ENCODE measurements around the gene ANTKMT.
A peak's percentile ranks its signal among the peaks of the same experiment; 100 is the strongest.

ANTKMT gene

DNA sequence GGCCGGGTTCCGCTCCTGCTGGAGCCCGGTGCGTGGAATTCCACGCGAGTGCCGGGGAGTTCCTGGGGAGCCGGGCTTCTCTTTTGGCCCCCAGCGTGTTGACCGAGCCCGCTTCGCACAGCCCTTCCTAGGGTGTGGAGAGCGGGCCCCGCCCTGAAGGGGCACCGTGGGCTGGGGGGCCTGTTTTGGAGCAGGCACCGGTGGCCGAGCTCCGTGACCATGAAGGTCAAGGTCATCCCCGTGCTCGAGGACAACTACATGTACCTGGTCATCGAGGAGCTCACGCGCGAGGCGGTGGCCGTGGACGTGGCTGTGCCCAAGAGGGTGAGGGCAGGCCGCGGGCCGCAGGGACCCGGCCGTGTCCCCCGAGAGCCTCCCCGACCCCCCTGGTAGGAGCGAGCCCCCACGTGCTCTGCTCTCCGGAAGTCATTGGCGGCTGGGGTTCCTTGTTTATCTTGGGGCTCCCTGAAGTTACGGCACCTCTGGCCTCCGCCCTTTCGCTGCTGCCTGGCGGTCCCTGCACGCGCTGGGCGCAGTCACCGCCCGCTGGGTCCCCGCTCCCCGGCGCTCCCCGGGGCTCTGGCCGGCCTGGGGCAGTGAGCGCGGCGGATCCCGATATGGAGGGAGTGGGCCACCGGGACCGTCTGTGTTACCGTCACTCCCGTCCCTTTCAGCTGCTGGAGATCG, 6.5 kb downstream of the ANTKMT start:
- no CpG with 5 or more reads among the region's 61 CpGs for WGBS, 2 donors (ENCODE audit: extremely low coverage in 2 of 2, insufficient read length in 2 of 2, insufficient replicate concordance in 1 of 2)
- no peak overlapping the region for H2BK120ac ChIP-seq (ENCODE audit: low read depth, low read length)

DNA sequence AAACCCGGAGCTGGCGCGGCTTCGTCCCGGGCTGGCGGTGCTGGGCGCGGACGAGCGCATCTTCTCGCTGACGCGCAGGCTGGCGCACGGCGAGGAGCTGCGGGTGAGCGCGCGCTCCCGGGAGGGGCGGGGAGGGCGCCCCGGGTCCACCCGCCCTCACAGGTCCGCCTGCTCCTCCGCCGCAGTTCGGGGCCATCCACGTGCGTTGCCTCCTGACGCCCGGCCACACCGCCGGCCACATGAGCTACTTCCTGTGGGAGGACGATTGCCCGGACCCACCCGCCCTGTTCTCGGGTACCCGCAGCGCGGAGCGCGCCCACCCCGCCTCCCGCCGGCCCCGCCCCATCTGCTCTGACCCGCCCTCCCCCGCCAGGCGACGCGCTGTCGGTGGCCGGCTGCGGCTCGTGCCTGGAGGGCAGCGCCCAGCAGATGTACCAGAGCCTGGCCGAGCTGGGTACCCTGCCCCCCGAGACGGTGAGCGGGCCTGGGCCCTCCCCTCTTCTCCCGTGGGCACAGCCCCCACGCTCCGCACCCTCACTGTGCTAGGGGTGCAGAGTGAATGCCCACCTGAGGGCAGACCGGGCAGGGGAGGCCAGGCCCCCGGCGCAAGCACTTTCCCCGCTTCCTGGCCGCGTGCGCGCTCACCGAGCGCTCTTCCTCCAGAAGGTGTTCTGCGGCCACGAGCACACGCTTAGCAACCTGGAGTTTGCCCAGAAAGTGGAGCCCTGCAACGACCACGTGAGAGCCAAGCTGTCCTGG, 7.4 kb downstream of the ANTKMT start:
- no peaks in the 10 kb centered on the region for H3K9me3 ChIP-seq (replicated peaks in 1 of 2; ENCODE audit: control insufficient read depth in 2 of 2, insufficient read depth in 1 of 2, low read depth in 1 of 2, low read length in 2 of 2)
- H3K27me3 ChIP-seq (ENCODE audit: control insufficient read depth in 3 of 3, insufficient read depth in 3 of 3, low read depth in 1 of 3, low read length in 3 of 3) = peaks cover 0 to 16% (median 0%) of the 10 kb centered on the region in 3 experiments
- no peak overlapping the region for H4K8ac ChIP-seq (ENCODE audit: low read depth, low read length)
- DNase-seq (ENCODE audit: low spot score) = no peak
- peak overlapping the region; percentile 16 for H2BK15ac ChIP-seq (ENCODE audit: low read length)
- H2AFZ ChIP-seq (ENCODE audit: low read length) = peak overlapping the region; percentile 69
- H4K91ac ChIP-seq (ENCODE audit: low read depth, low read length, poor library complexity) = no peak overlapping the region
- no peak overlapping the region for H3K4ac ChIP-seq (ENCODE audit: low read length)
- H2BK5ac ChIP-seq (ENCODE audit: low read length) = no peak overlapping the region
- peak overlapping the region; percentile 90 for H3K9ac ChIP-seq (ENCODE audit: low read depth, low read length, poor library complexity)
- no CpG with 5 or more reads among the region's 80 CpGs for WGBS, 2 donors (ENCODE audit: extremely low coverage in 2 of 2, insufficient read length in 2 of 2, insufficient replicate concordance in 1 of 2)
- H3K18ac ChIP-seq (ENCODE audit: low read length) = peak overlapping the region; percentile 93
- H3K27ac ChIP-seq (replicated peaks; ENCODE audit: low read length) = no peak overlapping the region
- H3K36me3 ChIP-seq (replicated peaks in 1 of 2; ENCODE audit: control insufficient read depth in 2 of 2, insufficient read depth in 2 of 2, low read length in 2 of 2) = peaks cover 8 to 19% of the 10 kb centered on the region in 2 donors
- no peak overlapping the region for H2BK120ac ChIP-seq (ENCODE audit: low read depth, low read length)
- H2BK12ac ChIP-seq (ENCODE audit: low read length) = peak overlapping the region; percentile 90
- peak overlapping the region; percentile 96 for H3K23ac ChIP-seq (ENCODE audit: low read depth, low read length, poor library complexity)
- peak overlapping the region; percentile 97 for H3K4me2 ChIP-seq (ENCODE audit: insufficient read depth, low read length, poor library complexity, severe bottlenecking)
- H3K79me1 ChIP-seq (ENCODE audit: low read depth, low read length) = peaks cover 3% of the 10 kb centered on the region
- H2AK5ac ChIP-seq (ENCODE audit: low read depth, low read length) = peak overlapping the region; percentile 99
- peak overlapping the region; percentile 45 to 77 for H3K4me3 ChIP-seq (ENCODE audit: low read length in 2 of 2)
- H3K4me1 ChIP-seq (ENCODE audit: control insufficient read depth in 2 of 2, insufficient read depth in 1 of 2, low read depth in 1 of 2, low read length in 2 of 2) = peaks cover 5 to 11% of the 10 kb centered on the region in 2 donors
- peak overlapping the region; percentile 56 for H3K14ac ChIP-seq (ENCODE audit: low read length)

More for the DNA sequence above, 6.5 kb downstream of the ANTKMT start:
- peak overlapping the region; percentile 76 for H3K4ac ChIP-seq (ENCODE audit: low read length)
- no peak overlapping the region for H3K27ac ChIP-seq (replicated peaks; ENCODE audit: low read length)
- H3K36me3 ChIP-seq (replicated peaks in 1 of 2; ENCODE audit: control insufficient read depth in 2 of 2, insufficient read depth in 2 of 2, low read length in 2 of 2) = peaks cover 7 to 14% of the 10 kb centered on the region in 2 donors
- H3K14ac ChIP-seq (ENCODE audit: low read length) = peak overlapping the region; percentile 99
- peak overlapping the region; percentile 99 for H3K23ac ChIP-seq (ENCODE audit: low read depth, low read length, poor library complexity)
- H2BK5ac ChIP-seq (ENCODE audit: low read length) = peak overlapping the region; percentile 82
- H3K27me3 ChIP-seq (ENCODE audit: control insufficient read depth in 3 of 3, insufficient read depth in 3 of 3, low read depth in 1 of 3, low read length in 3 of 3) = peaks cover 0 to 16% (median 0%) of the 10 kb centered on the region in 3 experiments
- no peak for DNase-seq (ENCODE audit: low spot score)
- H2BK12ac ChIP-seq (ENCODE audit: low read length) = peak overlapping the region; percentile 95
- H3K4me2 ChIP-seq (ENCODE audit: insufficient read depth, low read length, poor library complexity, severe bottlenecking) = peak overlapping the region; percentile 97
- peak overlapping the region; percentile 95 for H3K9ac ChIP-seq (ENCODE audit: low read depth, low read length, poor library complexity)
- peaks cover 5 to 11% of the 10 kb centered on the region in 2 donors for H3K4me1 ChIP-seq (ENCODE audit: control insufficient read depth in 2 of 2, insufficient read depth in 1 of 2, low read depth in 1 of 2, low read length in 2 of 2)
- peaks cover 8% of the 10 kb centered on the region for H3K79me1 ChIP-seq (ENCODE audit: low read depth, low read length)
- H4K8ac ChIP-seq (ENCODE audit: low read depth, low read length) = peak overlapping the region; percentile 72
- H3K4me3 ChIP-seq (ENCODE audit: low read length in 2 of 2) = peak overlapping the region; percentile 45 to 81
- H4K91ac ChIP-seq (ENCODE audit: low read depth, low read length, poor library complexity) = no peak overlapping the region
- peak overlapping the region; percentile 94 for H2BK15ac ChIP-seq (ENCODE audit: low read length)
- H2AFZ ChIP-seq (ENCODE audit: low read length) = peak overlapping the region; percentile 82
- peak overlapping the region; percentile 97 for H3K18ac ChIP-seq (ENCODE audit: low read length)
- H2AK5ac ChIP-seq (ENCODE audit: low read depth, low read length) = peak overlapping the region; percentile 99
- no peaks in the 10 kb centered on the region for H3K9me3 ChIP-seq (replicated peaks in 1 of 2; ENCODE audit: control insufficient read depth in 2 of 2, insufficient read depth in 1 of 2, low read depth in 1 of 2, low read length in 2 of 2)

- peak overlapping the region; percentile 75 for H2AK5ac ChIP-seq (ENCODE audit: low read depth, low read length)
- DNase-seq (ENCODE audit: low spot score) = no peak
Observed at GRCh38 chr16:728890-729744, 8.2 kb downstream of the ANTKMT start.

More at GRCh38 chr16:728890-729744, 8.2 kb downstream of the ANTKMT start:
- no peaks in the 10 kb centered on the region for H3K9me3 ChIP-seq (replicated peaks in 1 of 2; ENCODE audit: control insufficient read depth in 2 of 2, insufficient read depth in 1 of 2, low read depth in 1 of 2, low read length in 2 of 2)
- no peak overlapping the region for H2BK5ac ChIP-seq (ENCODE audit: low read length)
- no peak overlapping the region for H3K14ac ChIP-seq (ENCODE audit: low read length)
- H3K79me1 ChIP-seq (ENCODE audit: low read depth, low read length) = peaks cover 3% of the 10 kb centered on the region
- H3K23ac ChIP-seq (ENCODE audit: low read depth, low read length, poor library complexity) = peak overlapping the region; percentile 96
- H4K91ac ChIP-seq (ENCODE audit: low read depth, low read length, poor library complexity) = no peak overlapping the region
- no peak overlapping the region for H3K4ac ChIP-seq (ENCODE audit: low read length)
- no CpG with 5 or more reads among the region's 55 CpGs for WGBS, 2 donors (ENCODE audit: extremely low coverage in 2 of 2, insufficient read length in 2 of 2, insufficient replicate concordance in 1 of 2)
- H3K4me1 ChIP-seq (ENCODE audit: control insufficient read depth in 2 of 2, insufficient read depth in 1 of 2, low read depth in 1 of 2, low read length in 2 of 2) = peaks cover 5 to 11% of the 10 kb centered on the region in 2 donors
- peak overlapping the region in 1 of 2 donors; percentile 75 for H3K4me3 ChIP-seq (ENCODE audit: low read length in 2 of 2)
- H3K27ac ChIP-seq (replicated peaks; ENCODE audit: low read length) = no peak overlapping the region
- H2AFZ ChIP-seq (ENCODE audit: low read length) = no peak overlapping the region
- H3K9ac ChIP-seq (ENCODE audit: low read depth, low read length, poor library complexity) = peak overlapping the region; percentile 70
- no peak overlapping the region for H2BK12ac ChIP-seq (ENCODE audit: low read length)
- no peak overlapping the region for H2BK120ac ChIP-seq (ENCODE audit: low read depth, low read length)
- H3K18ac ChIP-seq (ENCODE audit: low read length) = peak overlapping the region; percentile 71
- peaks cover 12 to 27% of the 10 kb centered on the region in 2 donors for H3K36me3 ChIP-seq (replicated peaks in 1 of 2; ENCODE audit: control insufficient read depth in 2 of 2, insufficient read depth in 2 of 2, low read length in 2 of 2)
- H4K8ac ChIP-seq (ENCODE audit: low read depth, low read length) = no peak overlapping the region
- H2BK15ac ChIP-seq (ENCODE audit: low read length) = peak overlapping the region; percentile 94
- H3K4me2 ChIP-seq (ENCODE audit: insufficient read depth, low read length, poor library complexity, severe bottlenecking) = peak overlapping the region; percentile 97
- peaks cover 0 to 16% (median 0%) of the 10 kb centered on the region in 3 experiments for H3K27me3 ChIP-seq (ENCODE audit: control insufficient read depth in 3 of 3, insufficient read depth in 3 of 3, low read depth in 1 of 3, low read length in 3 of 3)
